ENCODE measurements around the gene RGS11.
"Not testable (repeated sequence)": the region's sequence is repeated elsewhere in the genome, so short reads cannot be mapped to it uniquely, and the experiment has no call there.

The RGS11 gene

DNA sequence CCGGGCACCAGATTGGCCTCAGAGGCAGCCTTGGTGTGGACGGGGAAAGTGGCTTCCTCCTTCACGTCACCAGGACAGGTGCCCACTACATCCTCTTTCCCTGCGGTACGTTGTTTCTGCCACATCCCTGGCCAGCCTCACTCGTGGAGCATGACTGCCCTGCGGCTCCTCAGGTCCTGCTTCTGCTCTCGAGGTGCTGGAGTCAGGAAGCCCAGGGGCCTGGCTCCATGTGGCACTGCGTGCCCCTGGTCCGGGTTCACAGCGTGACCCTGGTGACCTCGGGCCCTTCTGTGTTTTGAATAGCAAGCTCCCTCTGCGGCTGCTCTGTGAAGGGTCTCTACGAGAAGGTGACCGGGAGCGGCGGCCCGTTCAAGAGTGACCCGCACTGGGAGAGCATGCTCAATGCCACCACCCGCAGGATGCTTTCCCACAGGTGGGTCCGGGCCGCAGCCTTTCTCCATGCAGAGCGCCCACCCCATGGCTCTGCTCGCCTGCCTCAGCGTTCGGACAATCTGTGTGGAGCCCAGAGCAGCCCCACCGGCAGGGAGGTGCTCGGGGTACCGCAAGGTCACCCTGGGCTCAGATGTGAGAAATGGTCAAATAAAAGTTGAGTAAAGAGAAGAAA lies 13.5 kb downstream of the RGS11 start:
- Histone ChIP-seq H3K36me3 (ENCODE audit: control insufficient read depth, insufficient read depth, low read length) (peaks cover 28% of the 10 kb centered on the region), H3K4me3 (ENCODE audit: low read length) (no peak overlapping the region), H3K9ac (ENCODE audit: low read length) (no peak overlapping the region), H3K27ac (ENCODE audit: low read depth, low read length) (no peak overlapping the region), H3K27me3 (ENCODE audit: control insufficient read depth, insufficient read depth, low read length) (no peaks in the 10 kb centered on the region), H3K4me1 (ENCODE audit: control insufficient read depth, insufficient read depth, low read length) (no peaks in the 10 kb centered on the region)

DNA sequence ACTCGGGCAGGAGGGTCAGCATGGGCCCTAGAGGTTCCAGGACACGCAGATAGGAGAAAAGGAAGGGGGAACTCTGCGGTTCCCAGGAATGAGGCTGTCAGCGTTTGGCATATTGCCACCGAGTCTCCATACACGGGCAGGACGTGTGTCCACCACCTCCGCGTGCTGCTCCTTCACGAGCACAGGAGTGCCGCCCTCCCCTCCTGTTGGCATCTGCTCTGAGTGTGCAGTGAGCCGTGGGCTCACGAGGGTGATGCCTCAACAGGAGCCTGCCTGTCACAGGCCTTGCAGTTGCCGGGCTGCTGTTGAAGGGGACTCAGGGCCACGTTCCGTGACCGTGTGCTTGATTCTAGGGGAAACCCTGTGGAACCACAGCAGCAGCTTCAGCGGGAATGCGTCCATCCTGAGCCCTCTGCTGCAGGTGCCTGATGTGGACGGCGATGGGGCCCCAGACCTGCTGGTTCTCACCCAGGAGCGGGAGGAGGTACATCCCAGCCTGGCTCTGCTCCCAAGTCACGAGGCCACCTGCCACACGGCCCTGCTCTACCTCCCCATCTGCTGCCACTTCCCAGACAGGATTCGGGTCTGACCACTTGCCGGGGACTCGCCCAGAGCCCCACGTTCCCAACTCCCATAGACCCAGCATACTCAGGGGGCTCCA lies 14.6 kb downstream of the RGS11 start:
- H3K9ac ChIP-seq (ENCODE audit: low read length), result no peak overlapping the region
- no peak overlapping the region for H3K4me3 ChIP-seq (ENCODE audit: low read length)
- H3K27me3 ChIP-seq (ENCODE audit: control insufficient read depth, insufficient read depth, low read length), result no peaks in the 10 kb centered on the region
- no peak overlapping the region for H3K27ac ChIP-seq (ENCODE audit: low read depth, low read length)
- H3K36me3 ChIP-seq (ENCODE audit: control insufficient read depth, insufficient read depth, low read length), result peaks cover 28% of the 10 kb centered on the region
- H3K4me1 ChIP-seq (ENCODE audit: control insufficient read depth, insufficient read depth, low read length), result no peaks in the 10 kb centered on the region

DNA sequence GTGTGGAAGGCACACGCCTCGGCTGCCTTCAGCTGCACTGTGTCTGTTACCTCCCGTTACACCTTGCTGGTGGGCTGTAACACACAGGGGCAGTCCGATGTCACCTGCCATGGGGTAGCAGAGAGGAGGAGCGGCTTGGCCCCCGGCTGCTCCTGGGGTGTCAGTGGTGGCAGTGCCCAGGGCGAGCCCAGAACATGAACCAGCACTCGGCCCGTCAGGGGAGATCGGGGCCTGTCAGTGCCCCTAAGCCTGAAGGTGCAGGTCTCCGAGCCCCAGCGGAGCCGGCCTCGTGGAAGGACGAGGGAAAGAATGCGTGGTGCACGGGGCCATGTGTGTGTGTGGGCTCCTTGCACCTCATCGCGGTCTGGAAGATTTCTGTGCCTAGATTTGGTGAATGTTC lies 15.4 kb downstream of the RGS11 start:
- Histone ChIP-seq H3K36me3 (ENCODE audit: control insufficient read depth, insufficient read depth, low read length) (peaks cover 26% of the 10 kb centered on the region), H3K27ac (ENCODE audit: low read depth, low read length) (no peak overlapping the region), H3K4me3 (ENCODE audit: low read length) (no peak overlapping the region), H3K27me3 (ENCODE audit: control insufficient read depth, insufficient read depth, low read length) (no peaks in the 10 kb centered on the region), H3K9ac (ENCODE audit: low read length) (no peak overlapping the region), H3K4me1 (ENCODE audit: control insufficient read depth, insufficient read depth, low read length) (no peaks in the 10 kb centered on the region)

DNA sequence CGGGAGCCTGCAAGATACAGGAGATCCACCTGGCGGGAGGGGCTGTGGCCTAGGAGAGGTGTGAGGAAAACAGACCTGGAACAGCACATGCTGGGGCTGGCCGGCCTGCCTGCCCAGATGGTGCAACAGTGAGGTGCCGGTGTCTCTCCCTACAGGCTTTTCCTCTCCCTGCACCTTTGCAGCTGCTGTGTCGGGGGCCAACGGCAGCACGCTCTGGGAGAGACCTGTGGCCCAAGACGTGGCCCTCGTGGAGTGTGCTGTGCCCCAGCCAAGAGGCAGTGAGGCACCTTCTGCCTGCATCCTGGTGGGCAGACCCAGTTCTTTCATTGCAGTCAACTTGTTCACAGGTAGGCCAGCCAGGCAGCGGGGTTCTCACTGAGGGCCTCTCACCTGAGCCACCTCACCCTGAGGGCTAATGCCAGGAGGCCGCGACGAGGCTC lies 15.9 kb downstream of the RGS11 start:
- Histone ChIP-seq H3K4me1 (ENCODE audit: control insufficient read depth, insufficient read depth, low read length) (no peaks in the 10 kb centered on the region), H3K27ac (ENCODE audit: low read depth, low read length) (no peak overlapping the region), H3K27me3 (ENCODE audit: control insufficient read depth, insufficient read depth, low read length) (no peaks in the 10 kb centered on the region), H3K9ac (ENCODE audit: low read length) (no peak overlapping the region), H3K4me3 (ENCODE audit: low read length) (no peak overlapping the region), H3K36me3 (ENCODE audit: control insufficient read depth, insufficient read depth, low read length) (peaks cover 23% of the 10 kb centered on the region)

DNA sequence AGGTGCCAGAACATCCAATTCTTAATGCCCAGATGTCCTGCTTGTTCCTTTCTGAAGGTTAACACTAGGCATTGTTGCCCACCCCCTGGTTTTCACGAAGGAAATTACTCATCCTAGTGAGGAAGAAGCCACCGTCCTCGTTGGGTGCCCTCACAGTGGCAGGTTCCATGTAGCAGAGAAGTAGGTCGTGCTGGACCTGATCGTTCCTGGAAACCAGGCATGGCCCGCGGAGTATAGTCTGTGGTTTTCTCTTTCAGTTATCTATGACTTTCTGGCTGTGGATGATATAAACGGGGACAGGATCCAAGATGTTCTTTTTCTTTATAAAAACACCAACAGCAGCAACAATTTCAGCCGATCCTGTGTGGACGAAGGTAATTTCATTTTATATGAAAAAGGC lies 16.5 kb downstream of the RGS11 start:
- Histone ChIP-seq H3K4me1 (ENCODE audit: control insufficient read depth, insufficient read depth, low read length) (no peaks in the 10 kb centered on the region), H3K27ac (ENCODE audit: low read depth, low read length) (no peak overlapping the region), H3K27me3 (ENCODE audit: control insufficient read depth, insufficient read depth, low read length) (no peaks in the 10 kb centered on the region), H3K9ac (ENCODE audit: low read length) (no peak overlapping the region), H3K36me3 (ENCODE audit: control insufficient read depth, insufficient read depth, low read length) (peaks cover 22% of the 10 kb centered on the region), H3K4me3 (ENCODE audit: low read length) (no peak overlapping the region)

DNA sequence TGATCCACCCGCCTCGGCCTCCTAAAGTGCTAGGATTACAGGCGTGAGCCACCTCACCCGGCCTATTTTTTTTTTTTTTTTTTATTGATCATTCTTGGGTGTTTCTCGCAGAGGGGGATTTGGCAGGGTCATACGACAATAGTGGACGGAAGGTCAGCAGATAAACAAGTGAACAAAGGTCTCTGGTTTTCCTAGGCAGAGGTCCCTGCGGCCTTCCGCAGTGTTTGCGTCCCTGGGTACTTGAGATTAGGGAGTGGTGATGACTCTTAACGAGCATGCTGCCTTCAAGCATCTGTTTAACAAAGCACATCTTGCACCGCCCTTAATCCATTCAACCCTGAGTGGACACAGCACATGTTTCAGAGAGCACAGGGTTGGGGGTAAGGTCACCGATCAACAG lies 17.7 kb downstream of the RGS11 start:
- H3K4me3 ChIP-seq (ENCODE audit: low read length); H3K9ac ChIP-seq (ENCODE audit: low read length); H3K27ac ChIP-seq (ENCODE audit: low read depth, low read length); H3K4me1 ChIP-seq (ENCODE audit: control insufficient read depth, insufficient read depth, low read length); H3K27me3 ChIP-seq (ENCODE audit: control insufficient read depth, insufficient read depth, low read length): not testable (repeated sequence)
- H3K36me3 ChIP-seq (ENCODE audit: control insufficient read depth, insufficient read depth, low read length), result peaks cover 22% of the 10 kb centered on the region

DNA sequence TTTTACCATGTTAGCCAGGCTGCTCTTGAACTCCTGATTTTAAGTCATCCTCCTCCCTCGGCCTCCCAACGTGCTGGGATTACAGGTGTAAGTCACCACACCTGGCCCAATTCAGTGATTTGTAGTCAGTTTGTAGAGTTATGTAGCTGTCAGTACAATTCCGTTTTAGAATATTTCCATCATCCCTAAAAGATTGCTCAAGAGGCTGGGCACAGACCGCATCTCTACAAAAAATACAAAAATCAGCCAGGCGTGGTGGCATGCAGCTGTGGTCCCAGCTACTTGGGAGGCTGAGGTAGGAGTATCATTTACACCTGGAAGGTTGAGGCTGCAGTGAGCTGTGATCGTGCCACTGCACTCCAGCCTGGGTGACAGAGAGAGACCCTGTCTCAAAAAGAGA lies 20.6 kb downstream of the RGS11 start:
- Histone ChIP-seq H3K4me1 (ENCODE audit: control insufficient read depth, insufficient read depth, low read length) (no peaks in the 10 kb centered on the region), H3K27me3 (ENCODE audit: control insufficient read depth, insufficient read depth, low read length) (no peaks in the 10 kb centered on the region), H3K9ac (ENCODE audit: low read length) (no peak overlapping the region), H3K27ac (ENCODE audit: low read depth, low read length) (no peak overlapping the region), H3K36me3 (ENCODE audit: control insufficient read depth, insufficient read depth, low read length) (peaks cover 9% of the 10 kb centered on the region), H3K4me3 (ENCODE audit: low read length) (no peak overlapping the region)

DNA sequence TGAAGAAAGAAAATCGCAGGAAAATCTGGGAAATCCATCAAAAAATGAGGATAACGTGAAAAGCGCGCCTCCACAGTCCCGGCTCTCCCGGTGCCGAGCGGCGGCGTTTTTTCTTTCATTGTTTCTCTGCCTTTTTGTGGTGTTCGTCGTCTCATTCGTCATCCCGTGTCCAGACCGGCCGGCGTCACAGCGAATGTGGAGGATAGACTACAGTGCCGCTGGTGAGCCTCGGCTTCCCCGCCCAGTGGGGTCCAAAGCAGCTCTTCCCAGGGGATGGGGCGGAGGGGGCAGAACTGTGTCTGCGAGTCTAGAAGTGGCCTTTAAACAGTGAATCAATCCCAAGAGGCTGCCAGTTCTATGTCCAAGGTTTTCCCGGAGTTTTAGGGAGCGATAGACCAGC lies 21.3 kb downstream of the RGS11 start:
- Histone ChIP-seq H3K36me3 (ENCODE audit: control insufficient read depth, insufficient read depth, low read length) (peaks cover 2% of the 10 kb centered on the region), H3K27ac (ENCODE audit: low read depth, low read length) (no peak overlapping the region), H3K9ac (ENCODE audit: low read length) (no peak overlapping the region), H3K4me1 (ENCODE audit: control insufficient read depth, insufficient read depth, low read length) (no peaks in the 10 kb centered on the region), H3K4me3 (ENCODE audit: low read length) (no peak overlapping the region), H3K27me3 (ENCODE audit: control insufficient read depth, insufficient read depth, low read length) (no peaks in the 10 kb centered on the region)

DNA sequence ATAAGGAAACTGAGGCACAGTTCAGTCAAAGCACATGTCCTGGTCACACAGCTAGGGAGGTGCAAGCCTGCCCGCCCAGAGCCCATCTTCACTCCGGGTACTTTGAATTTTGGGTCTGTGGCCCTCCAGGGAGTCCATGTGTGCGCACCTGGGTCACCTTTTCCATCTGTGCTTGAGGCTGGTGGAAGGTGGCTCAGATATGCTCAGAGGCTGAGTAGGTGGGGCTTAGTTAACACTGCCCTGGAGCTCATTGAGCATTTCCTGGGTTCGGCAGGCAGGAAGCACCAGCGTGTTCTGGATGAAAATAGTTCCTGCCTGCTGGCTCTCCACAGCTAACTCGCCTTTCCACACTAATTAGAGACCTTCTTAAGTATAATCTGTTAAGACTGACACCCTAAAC lies 21.9 kb downstream of the RGS11 start:
- Histone ChIP-seq H3K27ac (ENCODE audit: low read depth, low read length) (no peak overlapping the region), H3K36me3 (ENCODE audit: control insufficient read depth, insufficient read depth, low read length) (peaks cover 2% of the 10 kb centered on the region)

DNA sequence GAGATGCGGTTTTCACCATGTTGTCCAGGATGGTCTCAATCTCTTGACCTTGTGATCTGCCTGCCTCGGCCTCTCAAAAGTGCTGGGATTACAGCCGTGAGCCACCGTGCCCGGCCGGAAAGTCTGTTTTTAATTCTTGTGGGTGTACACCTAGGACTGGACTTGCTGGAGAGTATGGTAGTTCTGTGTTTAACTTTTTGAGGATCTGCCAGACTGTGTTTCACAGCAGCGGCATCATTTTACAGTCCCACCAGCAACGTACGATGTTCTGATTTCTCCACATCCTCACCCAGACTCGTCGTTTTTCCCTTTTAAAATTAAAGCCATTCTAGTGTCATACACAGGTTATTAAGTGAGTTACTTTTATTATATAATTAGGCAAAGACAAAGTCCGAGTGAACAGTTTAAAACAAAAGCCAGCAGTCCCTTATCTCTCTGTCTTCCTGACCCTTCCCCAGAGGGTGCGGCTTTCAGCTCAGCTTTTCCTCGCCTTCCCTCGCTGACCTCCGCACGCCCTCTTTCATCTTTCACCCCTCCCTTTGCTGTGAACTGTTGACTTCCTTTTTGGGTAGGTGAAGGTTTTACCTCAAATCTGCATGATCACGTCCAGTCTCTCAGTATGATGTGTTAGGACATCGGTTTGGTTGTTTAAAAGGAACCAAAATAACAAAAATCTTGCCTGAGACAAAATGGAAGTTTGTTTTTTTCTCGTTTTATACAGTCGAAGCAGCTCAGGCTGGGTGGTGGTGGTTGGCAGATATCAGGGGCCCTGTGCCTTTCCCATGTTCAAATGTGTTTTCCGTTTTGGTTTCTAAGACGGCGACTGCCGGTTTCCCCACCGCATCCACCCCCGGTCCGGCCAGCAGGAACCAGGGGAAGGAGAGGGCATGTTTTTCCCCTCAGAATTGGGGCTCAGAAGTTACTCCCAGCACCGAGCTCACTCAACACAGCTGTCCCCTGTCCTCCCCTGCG lies 23.1 kb downstream of the RGS11 start:
- Histone ChIP-seq H3K4me3 (ENCODE audit: low read length) (peak overlapping the region; percentile 1), H3K36me3 (ENCODE audit: control insufficient read depth, insufficient read depth, low read length) (peaks cover 2% of the 10 kb centered on the region), H3K9ac (ENCODE audit: low read length) (no peak overlapping the region), H3K27me3 (ENCODE audit: control insufficient read depth, insufficient read depth, low read length) (no peaks in the 10 kb centered on the region), H3K4me1 (ENCODE audit: control insufficient read depth, insufficient read depth, low read length) (no peaks in the 10 kb centered on the region), H3K27ac (ENCODE audit: low read depth, low read length) (no peak overlapping the region)

More for the DNA sequence above, 21.9 kb downstream of the RGS11 start:
- no peak overlapping the region for H3K4me3 ChIP-seq (ENCODE audit: low read length)
- no peaks in the 10 kb centered on the region for H3K27me3 ChIP-seq (ENCODE audit: control insufficient read depth, insufficient read depth, low read length)
- no peaks in the 10 kb centered on the region for H3K4me1 ChIP-seq (ENCODE audit: control insufficient read depth, insufficient read depth, low read length)
- H3K9ac ChIP-seq (ENCODE audit: low read length), result no peak overlapping the region

DNA sequence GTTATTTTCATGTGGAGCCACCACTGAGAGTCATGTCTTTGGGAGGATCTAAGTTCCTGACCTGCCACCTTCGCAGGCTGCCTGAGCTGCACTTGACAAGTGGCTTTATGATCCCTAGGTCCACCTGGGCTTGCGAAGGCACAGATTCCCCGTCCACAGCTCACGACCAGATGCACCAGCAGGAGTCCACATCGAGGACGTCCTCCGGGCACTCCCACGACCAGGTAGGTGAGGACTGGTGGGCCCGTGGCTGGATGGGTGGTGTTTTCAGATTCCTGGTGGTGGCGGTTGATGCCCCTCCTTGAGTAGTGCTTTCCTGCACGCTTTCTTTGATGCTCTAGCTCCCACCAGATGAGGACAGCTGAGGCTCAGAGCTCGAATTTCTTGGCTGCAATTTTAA lies 26.3 kb downstream of the RGS11 start:
- Histone ChIP-seq H3K27ac (ENCODE audit: low read depth, low read length) (no peak overlapping the region), H3K4me3 (ENCODE audit: low read length) (no peak overlapping the region), H3K9ac (ENCODE audit: low read length) (no peak overlapping the region), H3K4me1 (ENCODE audit: control insufficient read depth, insufficient read depth, low read length) (no peaks in the 10 kb centered on the region), H3K27me3 (ENCODE audit: control insufficient read depth, insufficient read depth, low read length) (no peaks in the 10 kb centered on the region), H3K36me3 (ENCODE audit: control insufficient read depth, insufficient read depth, low read length) (peaks cover 2% of the 10 kb centered on the region)

DNA sequence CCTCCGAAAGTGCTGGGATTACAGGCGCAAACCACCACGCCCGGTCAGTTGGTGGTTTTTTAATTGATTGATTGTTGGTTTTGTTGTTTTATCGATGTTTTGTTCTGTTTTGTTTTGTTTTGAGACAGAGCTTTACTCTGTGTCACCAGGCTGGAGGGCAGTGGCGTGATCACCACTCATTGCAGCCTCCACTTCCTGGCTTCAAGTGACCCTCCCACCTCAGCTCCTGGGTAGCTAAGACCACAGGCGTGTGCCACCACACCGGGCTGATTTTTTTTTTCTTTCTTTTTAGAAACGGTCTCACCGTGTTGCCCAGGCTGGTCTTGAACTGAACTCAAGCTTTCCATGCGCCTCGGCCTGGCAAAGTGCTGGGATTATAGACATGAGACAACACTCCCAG lies 28.7 kb downstream of the RGS11 start:
- Histone ChIP-seq H3K27ac (ENCODE audit: low read depth, low read length) (no peak overlapping the region), H3K27me3 (ENCODE audit: control insufficient read depth, insufficient read depth, low read length) (no peaks in the 10 kb centered on the region), H3K36me3 (ENCODE audit: control insufficient read depth, insufficient read depth, low read length) (peaks cover 2% of the 10 kb centered on the region), H3K4me1 (ENCODE audit: control insufficient read depth, insufficient read depth, low read length) (no peaks in the 10 kb centered on the region), H3K9ac (ENCODE audit: low read length) (no peak overlapping the region), H3K4me3 (ENCODE audit: low read length) (no peak overlapping the region)

All from rectal smooth muscle tissue (tissue), 1 donor.